K562 (cell line): ENCODE results near the gene LYST. TPM values are rescaled to one million over a fixed set of nuclear protein-coding genes. Genes with fewer than 3 reads are reported as not detected.

ENCODE experiments used
- ATAC-seq: fragments of 200-7000 bp; cut with Tn5 transposase; 3 replicates; pipeline ENCODE4 v1.9.1; 2020; ENCODE audit warnings: moderate library complexity
- BruUV-seq: library from RNA; stranded (reverse); fragments of 400-500 nt; replicated peaks from 2 replicates; lab custom pipeline; 2021; lab: Mats Ljungman, UMichigan
- CTCF ChIA-PET: fragments of 300-600 bp; formaldehyde crosslinking; extraction: SDS; loops from one replicate; lab custom pipeline; 2021; ENCODE audit warnings: low intra/inter-chr PET ratio; lab: Yijun Ruan, JAX
- POLR2A ChIA-PET: fragments of 300-600, 350-650 bp; sonication (Branson Sonifier 250); formaldehyde crosslinking; extraction: SDS; loops from one replicate; lab custom pipeline; 2021; ENCODE audit warnings: antibody characterized with exemption, inconsistent platforms; lab: Yijun Ruan, JAX
- DNase-seq, 4 experiments: peaks; one replicate each; pipeline versions ENCODE4 v3.0.0 to v3.0.0-alpha.2; 2011 to 2018; ENCODE audit warnings: low spot score in 3 of 4, mixed read lengths in 3 of 4; ENCODE audit errors: extremely low read depth in 1 of 4
- FAIRE-seq: peaks from 2 replicates; lab custom pipeline; 2011; peaks lifted over from hg19 to GRCh38; lab: Jason Lieb, UNC
- H2AFZ ChIP-seq: 2 replicates; pipeline ENCODE4 v1.6.0; 2011; ENCODE audit warnings: low read depth, low read length, control low read depth, inconsistent platforms
- H3K27ac ChIP-seq: fragments of 200-600 bp; 3 replicates; pipeline ENCODE4 v1.8.0; 2011; ENCODE audit warnings: low read depth, mild to moderate bottlenecking, control low read depth, inconsistent platforms, low read length, moderate library complexity, mixed read lengths; ENCODE audit errors: extremely low read depth
- H3K27me3 ChIP-seq, 2 experiments: fragments of 300-600 bp in 1 of 2; 2 replicates in 1 of 2; 3 replicates in 1 of 2; pipeline versions ENCODE4 v1.6.0 to v1.8.0; 2011; ENCODE audit warnings: inconsistent platforms in 2 of 2, low read length in 2 of 2, mild to moderate bottlenecking in 1 of 2, mixed read lengths in 1 of 2, moderate library complexity in 1 of 2; ENCODE audit not compliant: control insufficient read depth in 2 of 2, insufficient read depth in 2 of 2
- H3K36me3 ChIP-seq: fragments of 300-600 bp; 3 replicates; pipeline ENCODE4 v1.8.0; 2011; ENCODE audit warnings: mild to moderate bottlenecking, low read length, inconsistent platforms; ENCODE audit not compliant: control insufficient read depth, insufficient read depth
- H3K4me1 ChIP-seq, 2 experiments: fragments of 200-600 bp in 1 of 2; replicated peaks in 1 of 2; 2 replicates in 1 of 2; 3 replicates in 1 of 2; pipeline versions ENCODE4 v1.5.1 to v1.8.0; 2011; ENCODE audit warnings: inconsistent platforms in 2 of 2, low read length in 2 of 2, mild to moderate bottlenecking in 1 of 2, mixed read lengths in 1 of 2, moderate library complexity in 1 of 2; ENCODE audit not compliant: control insufficient read depth in 2 of 2, insufficient read depth in 2 of 2
- H3K4me2 ChIP-seq: 2 replicates; pipeline ENCODE4 v1.6.1; 2011; ENCODE audit warnings: low read length, control low read depth, inconsistent platforms, mixed read lengths; ENCODE audit not compliant: insufficient read depth
- H3K4me3 ChIP-seq: fragments of 200-600 bp; sonication (generic), shearing (Covaris generic); 2 replicates; pipeline ENCODE4 v1.5.1; 2016; ENCODE audit warnings: control low read depth, inconsistent platforms
- H3K79me2 ChIP-seq: fragments of 200-600 bp; 3 replicates; pipeline ENCODE4 v1.8.0; 2011; ENCODE audit warnings: low read length, inconsistent platforms; ENCODE audit not compliant: control insufficient read depth, insufficient read depth
- H3K9ac ChIP-seq, 2 experiments: 2 replicates each; pipeline versions ENCODE4 v1.6.0 to v1.6.1; 2011; ENCODE audit warnings: low read depth in 2 of 2, low read length in 2 of 2, control low read depth in 1 of 2, inconsistent platforms in 1 of 2, mild to moderate bottlenecking in 1 of 2, mixed read lengths in 1 of 2; ENCODE audit not compliant: insufficient read depth in 1 of 2
- H3K9me1 ChIP-seq: one replicate; pipeline ENCODE4 v1.6.0; 2011; ENCODE audit warnings: inconsistent platforms, mild to moderate bottlenecking, low read length, moderate library complexity; ENCODE audit not compliant: control insufficient read depth, insufficient read depth
- H3K9me3 ChIP-seq: replicated peaks from 2 replicates; pipeline ENCODE4 v1.5.1; 2011; ENCODE audit warnings: low read depth, low read length, inconsistent platforms; ENCODE audit not compliant: control insufficient read depth, insufficient read depth
- H4K20me1 ChIP-seq: replicated peaks from 2 replicates; pipeline ENCODE4 v1.6.1; 2011; ENCODE audit warnings: low read length, inconsistent platforms, mixed read lengths; ENCODE audit not compliant: control insufficient read depth, insufficient read depth
- ARID2 ChIP-seq: fragments of 450-650 bp; IDR thresholded peaks from 2 replicates; pipeline ENCODE4 v1.6.1; 2017; ENCODE audit warnings: antibody characterized with exemption, mild to moderate bottlenecking
- CAMTA2 ChIP-seq: fragments of 250-450 bp; sonication (Bioruptor Pico); conservative IDR thresholded peaks from 2 replicates; pipeline ENCODE4 v1.5.1; 2022
- CBFA2T3 ChIP-seq: fragments of 450-650 bp; IDR thresholded peaks from 2 replicates; pipeline ENCODE4 v1.6.1; 2017
- CHD2 ChIP-seq: IDR thresholded peaks from 2 replicates; pipeline ENCODE4 v1.6.1; 2011; ENCODE audit warnings: low read depth, low read length
- MYBL2 ChIP-seq, 2 experiments: fragments of 450-650 bp in 1 of 2; sonication (generic) in 1 of 2; formaldehyde crosslinking in 1 of 2; IDR thresholded peaks; 2 replicates each; pipeline versions ENCODE4 v1.6.1 to v1.8.1; 2017 to 2022; ENCODE audit warnings: borderline replicate concordance in 1 of 2, inconsistent platforms in 1 of 2, low read depth in 1 of 2, mild to moderate bottlenecking in 1 of 2, missing genetic modification reagents in 1 of 2, moderate library complexity in 1 of 2
- MYC ChIP-seq, 2 experiments: fragments of 250-450 bp in 1 of 2; sonication (Bioruptor Pico) in 1 of 2; IDR thresholded peaks; 2 replicates each; pipeline versions ENCODE4 v1.5.1 to v1.6.1; 2012 to 2021; ENCODE audit warnings: low read depth in 2 of 2, borderline replicate concordance in 1 of 2, improper control_type of control experiment in 1 of 2, low read length in 1 of 2, mild to moderate bottlenecking in 1 of 2, moderate library complexity in 1 of 2
- PHF8 ChIP-seq: fragments of 200-600 bp; sonication (generic); IDR thresholded peaks from 2 replicates; pipeline ENCODE4 v1.6.1; 2012; ENCODE audit warnings: mixed run types, mild to moderate bottlenecking, inconsistent platforms, low read length, moderate library complexity, borderline replicate concordance
- PRMT5 ChIP-seq: sonication (generic); formaldehyde crosslinking; IDR thresholded peaks from 2 replicates; pipeline ENCODE4 v1.5.0; 2020; ENCODE audit warnings: missing genetic modification reagents
- PURB ChIP-seq: sonication (generic); formaldehyde crosslinking; IDR thresholded peaks from 2 replicates; pipeline ENCODE4 v1.9.0; 2021; ENCODE audit warnings: low read depth, mild to moderate bottlenecking, missing genetic modification reagents
- SFPQ ChIP-seq: fragments of 200-400 bp; formaldehyde crosslinking; IDR thresholded peaks from 2 replicates; pipeline ENCODE4 v1.6.1; 2017; ENCODE audit warnings: mild to moderate bottlenecking, low read depth, low read length, moderate library complexity
- THRAP3 ChIP-seq: fragments of 450-650 bp; IDR thresholded peaks from 2 replicates; pipeline ENCODE4 v1.6.1; 2016; ENCODE audit warnings: mild to moderate bottlenecking, inconsistent platforms, borderline replicate concordance
- ZNF174 ChIP-seq: fragments of 250-450 bp; sonication (Bioruptor Pico); IDR thresholded peaks from 2 replicates; pipeline ENCODE4 v1.4.0; 2020; ENCODE audit warnings: mild to moderate bottlenecking
- ZNF668 ChIP-seq: fragments of 250-450 bp; sonication (Bioruptor Pico); IDR thresholded peaks from 2 replicates; pipeline ENCODE4 v1.8.0; 2022; ENCODE audit warnings: mild to moderate bottlenecking, inconsistent platforms
- ZNF780A ChIP-seq: fragments of 250-450 bp; sonication (Bioruptor Pico); IDR thresholded peaks from 2 replicates; pipeline ENCODE4 v1.5.0; 2021; ENCODE audit warnings: mild to moderate bottlenecking
- ZSCAN32 ChIP-seq: fragments of 450-650 bp; formaldehyde crosslinking; IDR thresholded peaks from 2 replicates; pipeline ENCODE4 v1.4.0; 2020; ENCODE audit warnings: mild to moderate bottlenecking, moderate library complexity
- ZZZ3 ChIP-seq: fragments of 450-650 bp; IDR thresholded peaks from 2 replicates; pipeline ENCODE4 v1.6.1; 2016; ENCODE audit warnings: antibody characterized with exemption, mild to moderate bottlenecking, moderate library complexity
- WGBS: fragments of 100-300 bp; shearing (Covaris generic); methylation state at CpG from one replicate; pipeline ENCODE4 v1.1.6; 2016; ENCODE audit warnings: low coverage, mixed read lengths; ENCODE audit not compliant: insufficient coverage; ENCODE audit errors: missing lambda C conversion rate; 5-methylcytosine and 5-hydroxymethylcytosine counted together
- in situ Hi-C: fragments of 300-500 bp; cut with MboI; formaldehyde crosslinking; loops from 4 replicates; pipeline ENCODE4 v1.15.0; 2018; ENCODE audit warnings: inconsistent platforms, mixed read lengths
- intact Hi-C: fragments of 100-400 bp; cut with micrococcal nuclease; formaldehyde crosslinking; loops from 2 replicates; pipeline ENCODE4 v1.14.2; 2022
- polyA plus RNA-seq, 8 experiments: library from polyadenylated mRNA; depleted of rRNA in 4 of 8; stranded (reverse) in 5 of 8; unstranded in 3 of 8; fragments of >200 nt; fragmentation: Nextera tagmentation in 2 of 8; fragmentation: Illumina TruSeq in 1 of 8; extraction: Ambion mirVana in 2 of 8; extraction: Trizol in 1 of 8; gene quantifications; 2 replicates each; pipeline versions ENCODE4 v1.2.1 to v1.2.3, GENCODE V29; 2011 to 2014; ENCODE audit warnings: inconsistent platforms in 1 of 8, missing spikeins in 1 of 8
- total RNA-seq, 7 experiments: library from RNA; depleted of rRNA in 6 of 7; stranded (reverse); fragments of >200 nt in 6 of 7; fragmentation: Illumina TruSeq in 2 of 7; extraction: Trizol in 2 of 7; gene quantifications; 2 replicates each; pipeline versions ENCODE4 v1.2.1 to v1.2.3, GENCODE V29; 2011 to 2021; ENCODE audit warnings: low replicate concordance in 1 of 7
- TF ChIP-seq, protein P1 (sequence below): conservative IDR thresholded peaks from 2 replicates; pipeline ENCODE4 v1.6.1; 2011; ENCODE audit warnings: low read depth, mild to moderate bottlenecking, low read length; ENCODE audit not compliant: control insufficient read depth
- TF ChIP-seq, protein P2 (sequence below): fragments of 450-650 bp; formaldehyde crosslinking; IDR thresholded peaks from 2 replicates; pipeline ENCODE4 v1.4.0; 2020; ENCODE audit warnings: mild to moderate bottlenecking, moderate library complexity

The LYST gene
- total and polyA plus RNA-seq, 9 of the 15 experiments (the other 6 are each of a cell fraction or from before 2014, with no cell fraction given) = 0.73 to 2.4 (median 1.4) TPM

- intact Hi-C loops = no loop called here
- BruUV-seq = no TSS peak
- no peak for ATAC-seq
These were observed 28.7 kb downstream of the LYST start for GRCh38 chr1:235838021-235838420.

More at GRCh38 chr1:235838021-235838420, 28.7 kb downstream of the LYST start:
- Histone ChIP-seq H3K4me1 (no peaks in the 10 kb centered on the region), H3K9me1 (no peaks in the 10 kb centered on the region), H3K4me3 (no peak overlapping the region), H4K20me1 (no peaks in the 10 kb centered on the region), H3K36me3 (no peaks in the 10 kb centered on the region), H2AFZ (no peak overlapping the region), H3K79me2 (no peaks in the 10 kb centered on the region), H3K27ac (no peak overlapping the region), H3K9me3 (no peaks in the 10 kb centered on the region), H3K27me3 (peaks cover 8 to 11% of the 10 kb centered on the region in 2 experiments; a peak in 4 of 5 replicates), H3K4me2 (no peak overlapping the region), H3K9ac (no peak overlapping the region)
- in situ Hi-C loops = no loop called here
- no peak for DNase-seq
- 5% methylated on average over 1 of the region's 1 CpG for WGBS
- TF ChIP-seq, protein P1, sequence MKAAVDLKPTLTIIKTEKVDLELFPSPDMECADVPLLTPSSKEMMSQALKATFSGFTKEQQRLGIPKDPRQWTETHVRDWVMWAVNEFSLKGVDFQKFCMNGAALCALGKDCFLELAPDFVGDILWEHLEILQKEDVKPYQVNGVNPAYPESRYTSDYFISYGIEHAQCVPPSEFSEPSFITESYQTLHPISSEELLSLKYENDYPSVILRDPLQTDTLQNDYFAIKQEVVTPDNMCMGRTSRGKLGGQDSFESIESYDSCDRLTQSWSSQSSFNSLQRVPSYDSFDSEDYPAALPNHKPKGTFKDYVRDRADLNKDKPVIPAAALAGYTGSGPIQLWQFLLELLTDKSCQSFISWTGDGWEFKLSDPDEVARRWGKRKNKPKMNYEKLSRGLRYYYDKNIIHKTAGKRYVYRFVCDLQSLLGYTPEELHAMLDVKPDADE = no peak
- no peak for TF ChIP-seq PHF8
- no peak for TF ChIP-seq ZSCAN32 (CRISPR knock-in tag)
- no peak for TF ChIP-seq THRAP3
- no peak for TF ChIP-seq CHD2
- no peak for TF ChIP-seq CAMTA2 (CRISPR knock-in tag)
- no peak for TF ChIP-seq PURB (CRISPR knock-in tag)
- no peak for TF ChIP-seq ZNF174
- no peak for TF ChIP-seq ZNF780A (CRISPR knock-in tag)
- TF ChIP-seq SFPQ = no peak
- no peak for TF ChIP-seq ZNF668 (CRISPR knock-in tag)
- no peak for TF ChIP-seq PRMT5
- TF ChIP-seq, protein P2, sequence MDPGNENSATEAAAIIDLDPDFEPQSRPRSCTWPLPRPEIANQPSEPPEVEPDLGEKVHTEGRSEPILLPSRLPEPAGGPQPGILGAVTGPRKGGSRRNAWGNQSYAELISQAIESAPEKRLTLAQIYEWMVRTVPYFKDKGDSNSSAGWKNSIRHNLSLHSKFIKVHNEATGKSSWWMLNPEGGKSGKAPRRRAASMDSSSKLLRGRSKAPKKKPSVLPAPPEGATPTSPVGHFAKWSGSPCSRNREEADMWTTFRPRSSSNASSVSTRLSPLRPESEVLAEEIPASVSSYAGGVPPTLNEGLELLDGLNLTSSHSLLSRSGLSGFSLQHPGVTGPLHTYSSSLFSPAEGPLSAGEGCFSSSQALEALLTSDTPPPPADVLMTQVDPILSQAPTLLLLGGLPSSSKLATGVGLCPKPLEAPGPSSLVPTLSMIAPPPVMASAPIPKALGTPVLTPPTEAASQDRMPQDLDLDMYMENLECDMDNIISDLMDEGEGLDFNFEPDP (CRISPR knock-in tag) = no peak
- TF ChIP-seq ZZZ3 = no peak
- TF ChIP-seq MYBL2 (IDR thresholded peaks at IDR 0.05; ENCODE audit: low read depth) = no peak
- TF ChIP-seq MYBL2 (CRISPR knock-in tag; IDR thresholded peaks at IDR 0.05; ENCODE audit: borderline replicate concordance) = no peak
- no peak for TF ChIP-seq MYC (IDR thresholded peaks at IDR 0.05; ENCODE audit: low read depth, low read length)
- no peak for TF ChIP-seq MYC (CRISPR knock-in tag; IDR thresholded peaks at IDR 0.05; ENCODE audit: borderline replicate concordance, low read depth)
- TF ChIP-seq CBFA2T3 = no peak
- no peak for TF ChIP-seq ARID2
- CTCF ChIA-PET = no interaction called here
- POLR2A ChIA-PET = interaction anchor here (0.7 kb wide), 1 partner anchor 1626 kb away, joined by 3 read pairs; no protein-coding TSS in a partner anchor
- FAIRE-seq = no peak
